Keratinocyte (primary cell): ENCODE data around the gene RPH3AL.

Source experiments
- EZH2 ChIP-seq: IDR thresholded peaks from one replicate; pipeline ENCODE4 v1.6.1; 2012; ENCODE audit warnings: inconsistent platforms, mild to moderate bottlenecking, low read length, moderate library complexity
- TF ChIP-seq, protein P1 (sequence below), 3 experiments: IDR thresholded peaks in 1 of 3; conservative IDR thresholded peaks in 1 of 3; optimal IDR thresholded peaks in 1 of 3; 2 replicates in 2 of 3; 3 replicates in 1 of 3; pipeline versions ENCODE3 to v1.5.1; 2011; ENCODE audit warnings: low read length in 3 of 3, mild to moderate bottlenecking in 3 of 3, moderate library complexity in 2 of 3, control low read depth in 1 of 3, inconsistent platforms in 1 of 3; ENCODE audit not compliant: insufficient read depth in 2 of 3; ENCODE audit errors: extremely low read depth in 1 of 3

DNA sequence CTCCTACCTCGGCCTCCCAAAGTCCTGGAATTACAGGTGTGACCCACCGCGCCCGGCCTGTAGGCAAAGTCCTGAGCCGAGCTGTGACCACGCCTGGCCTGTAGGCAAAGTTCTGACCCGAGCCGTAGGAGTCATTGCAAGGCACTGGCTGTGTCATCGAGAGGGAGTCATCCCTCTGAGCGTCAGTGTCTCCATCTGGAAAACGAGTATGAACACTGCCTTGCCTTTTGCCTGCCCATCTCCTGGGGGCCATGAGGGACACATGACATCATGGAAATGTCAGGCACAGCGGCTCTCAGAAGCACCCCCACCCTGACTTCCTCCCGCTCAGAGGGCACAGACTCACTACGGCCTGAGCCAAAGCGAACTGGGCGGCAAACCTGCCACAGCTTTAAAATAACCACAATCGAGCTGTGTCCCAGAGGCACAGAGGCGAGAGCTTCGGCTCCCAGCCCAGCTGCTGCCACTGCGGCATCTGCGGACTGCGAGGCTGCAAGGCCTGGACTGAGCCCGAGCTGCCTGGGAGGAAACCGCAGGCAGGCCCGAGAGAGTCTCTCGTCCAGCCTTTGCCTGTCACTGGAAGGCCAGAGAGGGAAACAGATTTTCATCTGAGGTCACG, 50.8 kb downstream of the RPH3AL start:
- TF ChIP-seq, protein P1, sequence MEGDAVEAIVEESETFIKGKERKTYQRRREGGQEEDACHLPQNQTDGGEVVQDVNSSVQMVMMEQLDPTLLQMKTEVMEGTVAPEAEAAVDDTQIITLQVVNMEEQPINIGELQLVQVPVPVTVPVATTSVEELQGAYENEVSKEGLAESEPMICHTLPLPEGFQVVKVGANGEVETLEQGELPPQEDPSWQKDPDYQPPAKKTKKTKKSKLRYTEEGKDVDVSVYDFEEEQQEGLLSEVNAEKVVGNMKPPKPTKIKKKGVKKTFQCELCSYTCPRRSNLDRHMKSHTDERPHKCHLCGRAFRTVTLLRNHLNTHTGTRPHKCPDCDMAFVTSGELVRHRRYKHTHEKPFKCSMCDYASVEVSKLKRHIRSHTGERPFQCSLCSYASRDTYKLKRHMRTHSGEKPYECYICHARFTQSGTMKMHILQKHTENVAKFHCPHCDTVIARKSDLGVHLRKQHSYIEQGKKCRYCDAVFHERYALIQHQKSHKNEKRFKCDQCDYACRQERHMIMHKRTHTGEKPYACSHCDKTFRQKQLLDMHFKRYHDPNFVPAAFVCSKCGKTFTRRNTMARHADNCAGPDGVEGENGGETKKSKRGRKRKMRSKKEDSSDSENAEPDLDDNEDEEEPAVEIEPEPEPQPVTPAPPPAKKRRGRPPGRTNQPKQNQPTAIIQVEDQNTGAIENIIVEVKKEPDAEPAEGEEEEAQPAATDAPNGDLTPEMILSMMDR (optimal IDR thresholded peaks at IDR 0.05 in 1 of 3, IDR thresholded peaks at IDR 0.05 in 1 of 3, conservative IDR thresholded peaks at IDR 0.05 in 1 of 3; ENCODE audit: extremely low read depth in 1 of 3, insufficient read depth in 2 of 3, low read length in 3 of 3) = no peak
- no peak for TF ChIP-seq EZH2
